NCI-H2081 (cell line): ENCODE results near the gene MRPL43.
"Not testable (repeated sequence)": the region's sequence is repeated elsewhere in the genome, so short reads cannot be mapped to it uniquely, and the experiment has no call there.

Experiments used
- DNase-seq, 2 experiments: peaks; one replicate each; lab custom pipeline; 2025; lab: John Stamatoyannopoulos, UW

The MRPL43 gene

DNA sequence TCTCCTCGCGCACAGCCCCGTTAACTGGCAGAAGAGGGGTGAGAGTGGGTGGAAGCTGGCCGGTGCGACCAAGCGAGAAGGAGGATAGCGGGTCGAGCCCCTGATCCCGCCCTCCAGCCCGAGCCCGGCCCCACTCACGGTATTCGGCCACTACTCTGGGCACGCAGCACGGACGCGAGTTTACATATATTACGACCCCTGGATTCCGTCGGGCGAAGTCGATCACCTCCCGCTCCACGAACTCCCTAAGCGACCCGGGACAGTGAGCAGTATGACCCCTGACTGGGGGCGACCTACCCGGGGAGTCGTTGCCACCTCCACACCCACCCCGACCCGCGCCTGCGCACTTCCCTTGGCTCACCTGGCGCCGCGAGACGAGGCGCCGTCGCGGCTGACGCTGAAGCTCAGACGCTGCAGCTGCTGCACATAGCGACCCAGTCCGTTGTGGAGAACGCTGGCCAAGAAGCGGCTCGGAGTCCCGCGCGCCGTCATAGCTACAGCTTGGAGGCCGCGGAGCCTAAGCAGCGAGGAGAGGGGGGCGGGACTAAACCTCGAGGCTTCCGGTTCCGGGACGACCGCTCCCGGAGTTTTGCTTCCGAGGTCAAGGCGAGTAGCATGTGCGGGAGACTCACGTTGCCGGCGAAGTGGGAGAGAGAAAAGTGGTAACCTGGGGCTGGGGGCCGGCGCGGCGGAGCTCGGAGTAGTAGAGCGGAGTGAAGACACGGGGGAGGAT lies at the start of gene MRPL43, which contains the start of gene TWNK:
MRPL43 (minus strand) TSS at position 546 of the 733 bp plus-strand sequence; CDS start at position 492, 54 bp downstream.
TWNK (plus strand) TSS at position 592 of the 733 bp plus-strand sequence. CDS start 668 bp downstream, outside the sequence.
- peak; percentile 54 to 67 for DNase-seq

DNA sequence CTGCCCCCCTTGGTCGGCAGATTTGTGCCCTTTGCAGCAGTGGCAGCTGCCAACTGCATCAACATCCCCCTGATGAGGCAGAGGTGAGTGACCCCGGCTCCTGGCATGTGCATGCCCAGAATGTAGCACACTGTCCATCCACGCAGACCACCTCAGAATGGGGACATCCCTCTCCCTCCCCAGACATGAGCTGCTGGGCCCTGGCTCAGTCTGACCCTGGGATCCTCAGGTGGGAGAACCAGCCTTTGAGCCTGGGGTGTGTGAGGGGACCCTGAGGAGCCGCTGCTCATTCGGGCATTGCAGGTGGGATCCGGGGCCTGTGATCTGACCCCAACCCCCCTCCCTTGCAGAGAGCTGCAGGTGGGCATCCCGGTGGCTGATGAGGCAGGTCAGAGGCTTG lies 49.4 kb upstream of the MRPL43 start:
- DNase-seq, result no peak

DNA sequence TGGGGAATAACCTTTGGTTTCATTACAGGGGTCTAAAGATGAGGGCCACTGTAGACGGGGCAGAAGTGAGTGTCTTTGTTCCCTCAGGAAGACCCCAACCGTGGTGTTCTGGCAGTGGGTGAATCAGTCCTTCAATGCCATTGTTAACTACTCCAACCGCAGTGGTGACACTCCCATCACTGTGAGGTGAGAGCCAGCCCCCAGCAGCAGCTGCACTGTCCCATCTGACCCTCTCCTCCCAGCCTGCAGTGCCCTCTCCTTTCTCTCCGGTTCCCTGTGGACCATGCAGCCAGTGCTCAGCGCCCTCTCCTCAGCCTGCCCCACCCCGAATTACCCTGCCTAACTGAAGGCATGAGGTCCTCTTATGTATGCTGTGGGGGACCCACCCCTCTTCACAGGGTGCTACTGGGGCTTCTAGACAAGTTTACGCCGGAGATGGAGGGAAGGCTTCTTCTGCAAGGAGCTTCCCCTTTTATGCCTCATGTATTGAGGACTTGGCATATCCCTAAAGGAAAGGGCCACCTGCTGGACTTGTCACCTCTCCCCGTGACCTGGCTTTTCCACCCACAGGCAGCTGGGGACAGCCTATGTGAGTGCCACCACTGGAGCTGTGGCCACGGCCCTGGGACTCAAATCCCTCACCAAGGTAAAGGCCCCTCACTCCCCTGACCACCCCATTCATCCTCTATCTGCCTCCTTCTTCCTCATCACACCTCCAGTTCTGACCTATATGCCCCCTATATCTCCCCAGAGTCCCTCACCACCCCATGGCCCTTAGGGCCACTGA lies 48.8 kb upstream of the MRPL43 start:
- DNase-seq, result no peak

DNA sequence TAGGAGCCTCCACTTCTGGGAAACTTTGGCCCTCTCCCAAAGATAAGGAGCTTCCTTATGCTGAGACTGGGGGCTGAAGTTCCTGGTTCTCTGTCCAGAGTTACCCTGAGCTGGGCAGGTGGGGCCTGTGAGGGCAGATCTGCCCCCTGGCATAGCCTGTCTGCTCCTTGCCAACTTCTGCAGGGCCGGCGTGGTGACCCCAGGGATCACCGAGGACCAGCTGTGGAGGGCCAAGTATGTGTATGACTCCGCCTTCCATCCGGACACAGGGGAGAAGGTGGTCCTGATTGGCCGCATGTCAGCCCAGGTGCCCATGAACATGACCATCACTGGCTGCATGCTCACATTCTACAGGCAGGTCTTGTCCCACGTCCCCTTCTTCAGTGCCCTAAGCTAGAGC lies 48.0 kb upstream of the MRPL43 start:
- no peak for DNase-seq

DNA sequence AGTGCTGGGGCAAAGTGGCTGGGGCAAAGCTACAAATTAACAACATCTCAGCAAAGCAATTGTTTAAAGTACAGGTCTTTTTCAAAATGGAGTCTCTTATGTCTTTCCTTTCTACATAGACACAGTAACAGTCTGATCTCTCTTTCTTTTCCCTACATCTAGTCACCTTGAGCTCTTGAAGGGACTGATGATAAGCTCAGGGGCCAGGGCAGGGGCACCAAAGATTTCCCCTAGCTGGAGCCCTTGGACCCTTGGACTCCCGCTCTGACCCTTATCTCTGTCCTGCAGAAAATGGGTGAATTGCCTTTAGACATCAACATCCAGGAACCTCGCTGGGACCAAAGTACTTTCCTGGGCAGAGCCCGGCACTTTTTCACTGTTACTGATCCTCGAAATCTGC lies 47.1 kb upstream of the MRPL43 start:
- not testable (repeated sequence) for DNase-seq

DNA sequence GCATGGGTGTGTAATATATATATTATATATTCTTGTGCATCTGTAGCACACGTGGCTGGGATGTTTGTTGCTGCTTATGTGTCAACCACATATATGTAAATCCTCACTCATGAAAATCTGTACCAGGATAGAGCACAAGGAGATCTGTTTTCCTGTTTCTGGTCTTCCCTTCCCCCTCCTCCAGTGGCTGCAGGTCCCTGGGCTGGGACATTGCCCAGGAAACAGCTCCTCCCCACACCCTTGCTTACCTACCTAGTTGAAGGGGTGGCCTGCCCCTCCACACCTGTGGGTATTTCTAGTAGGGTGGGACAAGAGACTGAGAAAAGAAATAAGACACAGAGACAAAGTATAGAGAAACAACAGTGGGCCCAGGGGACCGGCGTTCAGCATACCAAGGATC lies 46.0 kb upstream of the MRPL43 start:
- no peak for DNase-seq

DNA sequence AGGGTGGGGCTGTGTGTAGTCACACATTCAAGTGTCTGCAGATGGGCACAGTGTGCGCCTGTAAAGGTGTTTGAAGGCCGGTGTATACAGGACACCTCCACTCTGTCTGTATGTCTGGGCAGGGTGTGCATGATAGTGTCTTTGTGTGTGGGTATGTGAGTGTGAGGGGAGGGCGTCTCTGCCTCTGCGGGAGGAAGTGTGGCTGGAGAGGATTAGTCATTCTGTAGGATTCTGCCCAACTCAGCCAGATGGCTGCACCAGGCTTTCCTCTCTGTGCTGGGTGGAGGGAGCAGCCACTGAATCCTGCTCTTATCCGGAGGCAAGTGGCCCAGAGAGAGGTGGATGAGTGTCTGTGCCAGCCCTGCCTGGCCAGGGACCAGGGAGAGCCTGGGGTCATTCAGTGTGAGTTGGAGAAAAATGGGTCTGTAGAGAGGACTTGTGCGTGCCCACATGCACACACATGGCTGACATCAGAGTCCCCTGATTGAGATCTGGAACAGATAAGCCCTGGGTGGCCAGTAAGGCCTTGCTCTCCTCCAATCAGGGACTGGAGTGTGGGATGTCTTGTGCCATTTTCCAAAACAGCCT lies 45.4 kb upstream of the MRPL43 start:
- DNase-seq, result no peak

DNA sequence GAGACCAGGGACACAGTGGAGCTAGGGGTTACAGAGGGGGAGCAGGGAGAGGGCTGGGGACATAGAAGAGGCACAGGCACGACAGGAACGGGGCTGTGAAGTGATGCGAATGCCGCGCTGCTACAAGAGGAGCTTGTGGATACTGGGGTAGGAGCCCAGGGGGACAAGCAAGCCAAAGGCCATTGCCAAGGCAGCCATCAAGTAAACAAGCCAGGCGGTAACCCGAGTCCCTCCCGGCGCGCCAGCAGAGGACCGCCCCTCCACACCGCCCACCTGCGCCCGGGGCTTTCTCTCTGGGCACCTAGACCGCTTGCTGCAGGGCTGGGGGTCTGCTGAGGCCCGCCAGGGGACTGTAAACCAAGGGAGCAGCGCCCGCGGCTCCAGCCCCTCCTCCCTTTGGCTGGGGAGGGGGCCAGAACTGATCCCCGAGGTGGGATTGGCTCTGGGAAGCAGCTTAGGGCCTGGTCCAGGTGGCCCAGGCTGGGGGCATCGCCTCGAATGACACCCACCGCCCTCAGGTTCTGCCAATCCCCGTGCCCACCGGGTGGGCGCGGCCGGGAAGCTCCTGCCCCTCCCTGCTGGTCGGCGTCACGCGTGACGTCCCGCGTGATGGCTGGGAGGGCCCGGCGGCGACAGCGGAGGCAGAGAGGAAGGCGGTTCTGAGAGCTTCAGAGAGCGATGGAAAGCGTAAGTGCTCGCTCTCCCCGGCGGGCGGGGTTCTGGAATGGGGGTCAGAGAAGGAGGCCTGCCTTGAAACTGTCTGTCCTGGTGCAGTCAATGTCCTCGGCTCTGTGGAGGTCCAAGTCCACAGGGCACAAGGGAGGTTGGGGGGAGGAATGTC lies 44.7 kb upstream of the MRPL43 start:
- DNase-seq, result peak in 1 of 2 experiments; percentile 20

DNA sequence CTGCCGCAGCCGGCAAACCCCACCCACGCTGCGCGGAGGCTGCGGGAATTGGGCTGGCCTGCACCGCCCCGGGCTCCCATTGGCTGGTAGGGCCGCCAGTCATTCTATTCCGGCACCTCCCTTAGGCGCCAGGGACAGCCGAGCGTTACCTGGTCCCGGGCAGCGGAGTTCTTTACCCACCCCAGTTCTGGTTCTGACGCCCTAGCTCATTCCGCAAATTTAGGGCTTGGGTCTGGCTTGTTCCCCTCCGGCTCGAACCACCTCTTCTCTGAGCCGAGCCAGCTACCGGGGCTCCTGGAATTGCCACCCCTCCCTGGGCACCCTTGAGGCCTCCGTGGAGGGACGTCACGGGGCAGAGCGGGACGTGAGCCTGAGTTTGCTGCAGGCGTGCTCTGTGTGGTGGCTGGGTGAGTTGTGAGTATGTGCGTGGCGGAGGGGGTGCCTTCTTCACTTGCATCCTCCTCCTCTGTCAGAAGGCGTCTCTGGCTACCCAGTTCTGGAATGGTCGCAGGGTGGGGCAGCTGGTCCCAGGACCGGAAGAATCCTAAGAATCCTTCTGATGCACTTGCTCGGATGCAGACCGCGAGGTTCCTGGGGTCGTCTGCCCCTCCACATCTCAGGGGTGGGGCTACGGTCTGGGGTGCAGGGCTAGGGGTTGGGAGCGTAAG lies 44.0 kb upstream of the MRPL43 start, which contains the start of the genes PDZD7 and SFXN3:
PDZD7 (minus strand) TSS at position 2 of the 668 bp plus-strand sequence. CDS start 910 bp downstream, outside the sequence.
SFXN3 (plus strand) TSS at position 107 of the 668 bp plus-strand sequence. CDS start 3,461 bp downstream, outside the sequence.
- peak; percentile 78 to 89 for DNase-seq

DNA sequence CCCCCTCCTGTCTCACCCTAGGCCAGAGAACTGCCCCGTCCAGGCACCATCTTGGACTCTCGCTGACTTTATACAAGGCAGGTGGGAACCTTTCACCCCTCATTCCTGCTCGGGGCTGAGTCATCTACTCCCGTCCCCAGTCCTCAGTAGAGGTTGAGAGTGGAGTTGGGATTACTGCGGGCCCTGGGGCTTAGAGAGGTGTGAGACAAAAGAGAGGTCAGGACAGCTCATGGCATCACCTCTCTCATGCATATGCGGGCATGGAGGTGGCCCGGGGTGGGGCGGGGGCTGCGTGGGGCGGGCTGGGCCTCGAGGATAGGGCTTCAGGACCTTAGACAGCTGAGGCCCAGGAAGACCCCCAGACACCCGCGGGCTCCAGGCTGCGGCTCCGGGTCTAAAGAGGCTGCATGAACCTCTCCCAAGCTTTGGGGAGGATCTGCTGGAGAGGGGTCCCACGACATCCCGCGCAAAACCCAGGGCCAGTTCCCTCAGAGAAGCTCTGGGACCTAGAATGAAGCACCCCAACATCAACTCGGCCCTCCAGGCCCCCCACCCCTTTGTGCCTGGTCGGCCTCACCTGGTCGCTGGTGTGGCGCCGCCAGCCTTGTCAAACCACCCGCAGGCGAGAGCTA lies 43.3 kb upstream of the MRPL43 start:
- DNase-seq, result no peak

DNA sequence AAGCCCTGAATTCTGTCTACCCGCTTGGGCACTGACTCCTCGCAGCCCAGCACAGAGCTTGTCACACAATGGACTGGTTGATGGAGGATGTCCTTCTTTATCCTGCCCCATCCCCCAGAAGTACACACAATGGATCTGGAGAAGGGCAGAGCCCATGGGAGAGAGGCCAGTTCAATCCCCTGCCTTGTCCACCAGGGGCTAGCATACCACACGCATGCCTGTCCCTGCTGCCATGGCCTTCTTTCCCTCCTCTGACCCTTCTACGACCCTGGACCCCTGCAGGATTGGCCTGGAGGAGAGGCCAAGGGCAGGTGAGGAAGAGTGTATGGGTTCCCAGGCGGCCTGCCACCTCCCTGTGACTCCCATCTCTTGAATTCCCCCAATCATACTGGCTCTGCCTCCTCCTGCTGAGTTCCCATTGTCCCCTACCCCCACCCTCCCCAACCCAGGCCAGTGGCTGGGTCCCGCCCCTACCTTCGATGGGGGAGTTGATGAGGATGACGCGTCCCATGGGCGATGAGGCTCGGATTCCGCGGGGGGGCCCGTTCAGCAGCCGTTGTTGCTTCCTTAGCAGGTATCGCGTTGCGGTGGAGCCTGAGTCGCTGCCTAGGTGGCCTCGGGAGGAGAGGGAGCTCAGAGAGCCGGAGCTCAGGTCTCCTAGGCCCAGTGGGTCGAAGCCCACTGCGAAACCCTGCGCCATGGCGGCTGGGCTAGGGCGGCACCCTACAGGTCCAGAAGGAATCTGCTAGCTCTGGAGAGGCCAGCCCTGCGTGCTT lies 42.4 kb upstream of the MRPL43 start:
- DNase-seq, result no peak

DNA sequence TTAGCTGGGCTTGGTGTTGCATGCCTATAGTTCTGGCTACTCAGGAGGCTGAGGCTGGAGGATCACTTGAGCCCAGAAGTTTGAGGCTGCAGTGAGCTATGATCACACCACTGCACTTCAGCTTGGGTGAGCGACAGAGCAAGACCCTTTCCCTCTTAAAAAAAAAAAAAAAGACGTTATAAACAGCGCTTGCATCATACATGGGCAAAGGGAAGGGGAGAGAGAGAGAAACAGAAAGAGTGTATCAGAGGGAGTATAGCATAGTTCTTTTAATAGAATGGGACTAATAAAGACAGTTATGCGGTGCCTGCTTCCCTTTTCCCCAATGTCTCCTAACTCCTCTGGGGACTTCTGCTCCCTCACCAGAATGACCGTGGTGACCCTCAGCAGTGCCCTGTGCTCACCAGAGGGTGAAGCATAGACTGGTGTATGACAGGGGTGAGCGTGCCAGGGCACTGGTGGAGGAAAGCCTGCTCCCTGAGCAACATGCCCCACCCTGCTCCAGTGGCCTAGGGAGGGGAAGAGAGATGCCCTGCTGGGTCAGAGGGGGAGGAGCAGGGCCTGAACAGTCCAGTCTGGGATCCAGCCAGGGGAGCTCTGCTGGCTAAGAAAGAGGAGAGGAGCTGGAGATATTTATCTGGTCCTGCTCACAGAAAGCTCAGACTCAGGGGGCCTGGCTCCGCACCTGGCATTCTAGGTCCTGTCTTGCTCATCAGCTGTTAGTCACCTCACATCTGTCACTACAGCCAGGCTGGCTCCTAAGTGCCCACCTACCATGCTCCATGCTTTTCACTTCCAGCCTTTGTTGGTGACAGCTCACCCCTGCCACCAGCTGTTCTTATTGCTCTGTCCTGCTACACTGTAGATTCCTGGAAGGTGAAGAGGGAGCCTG lies 41.4 kb upstream of the MRPL43 start:
- DNase-seq, result no peak

DNA sequence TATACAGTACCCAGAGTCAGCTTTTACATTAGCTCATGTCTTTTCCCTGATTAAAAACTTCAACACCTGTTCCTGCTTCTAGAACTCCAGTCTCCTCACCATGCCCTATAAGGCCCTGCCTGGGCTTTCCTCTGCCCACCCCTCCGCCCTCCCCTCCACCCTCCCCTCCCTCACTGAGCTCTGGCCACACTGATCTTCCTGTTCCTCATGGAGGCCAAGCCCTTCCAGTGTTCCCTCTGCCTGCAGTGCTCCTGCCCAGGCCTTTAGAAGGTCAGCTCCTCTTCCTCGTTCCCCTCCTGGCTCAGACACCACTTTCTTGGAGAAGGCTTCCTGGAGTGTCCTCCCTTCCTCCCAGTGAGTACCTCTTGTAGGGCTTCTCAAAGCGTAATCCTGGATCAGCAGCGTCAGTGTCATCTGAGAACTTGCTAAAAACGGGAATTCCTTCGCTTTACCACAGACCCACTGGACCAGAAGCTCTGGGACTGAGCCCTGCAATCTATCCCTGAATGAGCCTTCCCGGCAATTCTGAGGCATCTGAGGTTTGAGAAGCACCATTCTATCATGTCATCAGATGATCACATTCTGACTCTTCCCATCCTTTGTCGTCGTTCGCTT lies 39.9 kb upstream of the MRPL43 start:
- DNase-seq, result no peak

DNA sequence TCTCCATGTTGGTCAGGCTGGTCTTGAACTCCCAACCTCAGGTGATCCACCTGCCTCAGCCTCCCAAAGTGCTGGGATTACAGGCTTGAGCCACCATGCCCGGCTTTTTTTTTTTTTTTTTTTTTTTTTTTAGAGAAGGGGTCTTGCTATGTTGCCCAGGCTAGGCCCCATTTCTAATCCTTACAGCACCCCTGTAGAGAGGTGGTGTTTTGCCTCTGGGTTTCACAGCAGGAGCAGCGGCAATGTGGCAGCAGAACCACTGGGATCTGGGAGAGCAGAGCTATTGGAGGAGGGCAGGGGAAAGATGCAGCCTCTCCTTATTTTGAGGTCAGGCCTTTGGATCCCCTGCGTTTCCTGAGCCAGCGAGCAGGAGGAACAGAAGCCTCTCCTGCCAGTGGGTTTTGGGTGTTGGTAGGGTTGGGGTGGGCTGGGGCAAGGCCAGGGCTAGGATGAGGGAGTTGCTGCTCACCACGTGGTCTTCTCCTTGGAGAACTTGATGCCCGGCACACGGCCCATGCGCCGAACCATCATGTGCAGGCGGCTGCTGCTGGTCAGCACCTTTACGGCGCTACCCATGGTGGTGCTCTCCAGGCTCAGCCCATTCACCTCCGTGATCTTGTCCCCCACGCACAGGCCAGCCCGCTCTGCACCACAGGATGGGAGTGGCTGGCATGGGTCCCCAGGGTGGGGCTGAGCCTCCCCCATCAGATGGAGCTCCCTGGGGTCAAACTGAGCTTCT lies 35.8 kb upstream of the MRPL43 start:
- no peak for DNase-seq

DNA sequence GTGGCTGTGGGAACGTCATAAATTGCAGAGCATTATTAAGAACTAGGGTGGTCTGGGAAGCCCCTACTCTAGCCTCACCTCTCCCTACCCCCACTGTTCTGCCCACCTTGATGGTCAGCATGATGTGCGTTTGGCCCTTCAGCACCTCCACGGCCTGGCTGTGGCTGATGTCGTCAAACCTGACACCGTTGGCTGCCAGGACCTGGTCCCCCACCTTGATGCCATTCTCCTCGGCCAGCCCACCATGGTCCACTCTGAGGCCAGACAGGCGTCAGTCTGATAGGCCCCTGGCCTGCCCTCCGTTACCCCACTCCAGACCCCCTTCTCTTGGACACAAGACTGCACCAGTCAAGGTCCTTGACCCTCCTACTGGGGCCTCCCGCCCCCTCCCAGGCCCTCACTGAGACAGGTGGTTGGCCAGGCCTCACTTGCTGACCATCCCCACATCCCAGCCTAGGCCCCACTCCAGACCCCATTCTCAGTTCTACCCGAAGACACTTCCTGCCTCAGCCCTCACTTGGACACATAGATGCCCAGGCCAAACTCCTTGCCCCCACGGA lies 34.5 kb upstream of the MRPL43 start:
- no peak for DNase-seq

DNA sequence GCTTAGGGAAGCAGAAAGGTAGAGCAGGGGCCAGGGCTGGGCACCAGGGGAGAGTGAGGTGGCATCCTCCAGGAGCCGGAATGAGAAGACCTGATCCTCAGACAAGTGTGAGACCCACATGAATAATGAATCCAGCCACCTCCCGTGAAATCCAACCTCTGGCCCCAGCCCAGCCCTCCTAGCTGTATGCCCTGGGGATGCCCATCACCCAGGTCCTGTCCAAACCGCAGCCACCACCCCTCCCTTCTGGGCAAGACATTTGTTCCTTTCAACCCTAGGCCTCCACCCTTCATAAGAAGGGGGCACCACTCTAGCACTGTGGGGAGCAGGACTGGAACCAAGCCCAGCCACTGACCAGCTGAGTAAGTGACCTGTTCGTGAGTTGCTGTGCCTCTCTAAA lies 33.9 kb upstream of the MRPL43 start:
- no peak for DNase-seq

DNA sequence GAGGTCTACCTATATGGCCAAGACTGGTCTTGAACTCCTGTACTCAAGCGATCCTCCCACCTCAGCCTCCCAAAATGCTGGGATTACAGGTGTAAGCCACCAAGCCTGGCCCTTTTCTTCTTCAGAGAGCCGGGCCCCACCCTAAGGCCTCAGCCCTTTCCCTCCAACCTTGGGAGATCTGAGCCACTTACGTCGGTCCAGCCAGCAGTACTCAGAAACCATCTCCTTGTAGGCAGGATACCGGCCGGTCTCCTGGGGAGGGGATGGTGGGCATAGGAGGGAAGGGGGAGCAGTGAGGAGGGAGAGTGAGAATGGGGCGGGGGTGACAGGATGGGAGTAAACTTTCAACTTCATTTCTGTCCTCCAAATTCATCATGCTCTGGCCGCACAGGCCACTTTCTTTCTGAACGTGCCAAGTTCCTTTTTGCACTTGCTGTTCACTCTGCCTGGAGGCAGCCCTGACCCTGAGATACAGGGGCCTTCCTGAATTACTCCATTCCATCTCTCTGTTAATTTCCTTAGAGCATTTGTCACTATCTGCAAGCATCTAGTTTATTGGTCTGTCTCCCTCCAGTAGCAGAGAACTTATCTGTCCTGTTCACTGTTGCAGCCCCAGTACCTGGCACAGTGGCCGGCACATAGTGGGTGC lies 33.3 kb upstream of the MRPL43 start:
- no peak for DNase-seq
